SW480 (cell line): Measurements from ENCODE around the gene NT5DC2.
A peak's percentile ranks its signal among the peaks of the same experiment; 100 is the strongest.

Experiments used
- DNase-seq: peaks from one replicate; pipeline ENCODE4 v3.0.0-alpha.2; 2016; ENCODE audit warnings: low spot score

Gene NT5DC2

GRCh38 chr3:52509753-52510328 lies 23.8 kb downstream of the NT5DC2 start:
- no peak for DNase-seq

- DNase-seq: peak; percentile 81
Observed at GRCh38 chr3:52507359-52507758, 26.3 kb downstream of the NT5DC2 start.

GRCh38 chr3:52506266-52506966 lies 27.2 kb downstream of the NT5DC2 start:
- no peak for DNase-seq

- no peak for DNase-seq
Observed at GRCh38 chr3:52504977-52505376, 28.7 kb downstream of the NT5DC2 start.

GRCh38 chr3:52503788-52504424 lies 29.8 kb downstream of the NT5DC2 start:
- DNase-seq: no peak

GRCh38 chr3:52502808-52503350 lies 30.8 kb downstream of the NT5DC2 start:
- no peak for DNase-seq

- no peak for DNase-seq
Observed at GRCh38 chr3:52502001-52502400, 31.7 kb downstream of the NT5DC2 start.

- no peak for DNase-seq
Observed at GRCh38 chr3:52501046-52501445, 32.6 kb downstream of the NT5DC2 start.

- no peak for DNase-seq
Observed at GRCh38 chr3:52498137-52499054, 35.3 kb downstream of the NT5DC2 start.

GRCh38 chr3:52495777-52496602 lies 37.7 kb downstream of the NT5DC2 start:
- peak; percentile 30 for DNase-seq

- DNase-seq: no peak
Observed at GRCh38 chr3:52494886-52495495, 38.7 kb downstream of the NT5DC2 start, which contains the start of gene STAB1. Gene STAB1 (plus strand): TSS chr3:52495338. CDS start chr3:52495414, 76 bp downstream.

- DNase-seq: no peak
Observed at GRCh38 chr3:52494445-52494844, 39.2 kb downstream of the NT5DC2 start.

GRCh38 chr3:52493232-52494017 lies 40.2 kb downstream of the NT5DC2 start:
- DNase-seq: no peak

- no peak for DNase-seq
Observed at GRCh38 chr3:52492059-52492458, 41.6 kb downstream of the NT5DC2 start.

GRCh38 chr3:52490939-52491526 lies 42.6 kb downstream of the NT5DC2 start:
- no peak for DNase-seq

GRCh38 chr3:52490035-52490938 lies 43.4 kb downstream of the NT5DC2 start:
- no peak for DNase-seq

GRCh38 chr3:52489453-52489852 lies 44.2 kb downstream of the NT5DC2 start:
- DNase-seq: no peak

- no peak for DNase-seq
Observed at GRCh38 chr3:52488746-52489145, 44.9 kb downstream of the NT5DC2 start.
